ENCODE measurements around the gene TRIM46. TPM values are rescaled to one million over a fixed set of nuclear protein-coding genes. Genes with fewer than 3 reads are reported as not detected.
A peak's percentile ranks its signal among the peaks of the same experiment; 100 is the strongest.

Gene TRIM46
- total and polyA plus RNA-seq, 2 of the 13 experiments (the other 11 are each of a cell fraction or from before 2014, with no cell fraction given) = 0.04 to 0.09 TPM

GRCh38 chr1:155139895-155140629, 33.6 kb upstream of the TRIM46 start, which contains the start of gene DPM3 (continued):
- TF ChIP-seq, protein P1, sequence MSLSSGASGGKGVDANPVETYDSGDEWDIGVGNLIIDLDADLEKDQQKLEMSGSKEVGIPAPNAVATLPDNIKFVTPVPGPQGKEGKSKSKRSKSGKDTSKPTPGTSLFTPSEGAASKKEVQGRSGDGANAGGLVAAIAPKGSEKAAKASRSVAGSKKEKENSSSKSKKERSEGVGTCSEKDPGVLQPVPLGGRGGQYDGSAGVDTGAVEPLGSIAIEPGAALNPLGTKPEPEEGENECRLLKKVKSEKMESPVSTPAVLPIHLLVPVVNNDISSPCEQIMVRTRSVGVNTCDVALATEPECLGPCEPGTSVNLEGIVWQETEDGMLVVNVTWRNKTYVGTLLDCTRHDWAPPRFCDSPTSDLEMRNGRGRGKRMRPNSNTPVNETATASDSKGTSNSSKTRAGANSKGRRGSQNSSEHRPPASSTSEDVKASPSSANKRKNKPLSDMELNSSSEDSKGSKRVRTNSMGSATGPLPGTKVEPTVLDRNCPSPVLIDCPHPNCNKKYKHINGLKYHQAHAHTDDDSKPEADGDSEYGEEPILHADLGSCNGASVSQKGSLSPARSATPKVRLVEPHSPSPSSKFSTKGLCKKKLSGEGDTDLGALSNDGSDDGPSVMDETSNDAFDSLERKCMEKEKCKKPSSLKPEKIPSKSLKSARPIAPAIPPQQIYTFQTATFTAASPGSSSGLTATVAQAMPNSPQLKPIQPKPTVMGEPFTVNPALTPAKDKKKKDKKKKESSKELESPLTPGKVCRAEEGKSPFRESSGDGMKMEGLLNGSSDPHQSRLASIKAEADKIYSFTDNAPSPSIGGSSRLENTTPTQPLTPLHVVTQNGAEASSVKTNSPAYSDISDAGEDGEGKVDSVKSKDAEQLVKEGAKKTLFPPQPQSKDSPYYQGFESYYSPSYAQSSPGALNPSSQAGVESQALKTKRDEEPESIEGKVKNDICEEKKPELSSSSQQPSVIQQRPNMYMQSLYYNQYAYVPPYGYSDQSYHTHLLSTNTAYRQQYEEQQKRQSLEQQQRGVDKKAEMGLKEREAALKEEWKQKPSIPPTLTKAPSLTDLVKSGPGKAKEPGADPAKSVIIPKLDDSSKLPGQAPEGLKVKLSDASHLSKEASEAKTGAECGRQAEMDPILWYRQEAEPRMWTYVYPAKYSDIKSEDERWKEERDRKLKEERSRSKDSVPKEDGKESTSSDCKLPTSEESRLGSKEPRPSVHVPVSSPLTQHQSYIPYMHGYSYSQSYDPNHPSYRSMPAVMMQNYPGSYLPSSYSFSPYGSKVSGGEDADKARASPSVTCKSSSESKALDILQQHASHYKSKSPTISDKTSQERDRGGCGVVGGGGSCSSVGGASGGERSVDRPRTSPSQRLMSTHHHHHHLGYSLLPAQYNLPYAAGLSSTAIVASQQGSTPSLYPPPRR (CRISPR knock-in tag; IDR thresholded peaks at IDR 0.05; ENCODE audit: borderline replicate concordance) = 0 out of 2 replicates have a peak, but pooled peaks have one; percentile 14
- TF ChIP-seq ZFP36 (IDR thresholded peaks at IDR 0.05; ENCODE audit: borderline replicate concordance, low read depth, low read length, partially characterized antibody) (no peak), SRF (IDR thresholded peaks at IDR 0.05; ENCODE audit: low read depth, low read length) (no peak), KMT2B (CRISPR knock-in tag; IDR thresholded peaks at IDR 0.05) (peak; percentile 79), ZFX (CRISPR knock-in tag; IDR thresholded peaks at IDR 0.05; ENCODE audit: low read depth) (peak; percentile 73), ZSCAN25 (CRISPR knock-in tag; IDR thresholded peaks at IDR 0.05) (0 out of 2 replicates have a peak, but pooled peaks have one; percentile 28), NCOA1 (CRISPR knock-in tag; IDR thresholded peaks at IDR 0.05) (no peak), CERS6 (CRISPR knock-in tag; IDR thresholded peaks at IDR 0.05) (no peak), MXD1 (CRISPR knock-in tag; IDR thresholded peaks at IDR 0.05) (0 out of 2 replicates have a peak, but pooled peaks have one; percentile 50), ZNF772 (CRISPR knock-in tag; IDR thresholded peaks at IDR 0.05) (peak; percentile 20; the same call in 1 of the 2 replicates), ZNF205 (CRISPR knock-in tag; IDR thresholded peaks at IDR 0.05) (peak; percentile 64; the same call in 1 of the 2 replicates), NCOA5 (CRISPR knock-in tag; IDR thresholded peaks at IDR 0.05) (no peak), PRPF4 (IDR thresholded peaks at IDR 0.05; ENCODE audit: low read depth, low read length, poor library complexity, severe bottlenecking) (no peak), ADNP (CRISPR knock-in tag; IDR thresholded peaks at IDR 0.05) (no peak), NFAT5 (CRISPR knock-in tag; IDR thresholded peaks at IDR 0.05) (no peak)
